K562 (cell line): ENCODE results near the gene LDLR. TPM values are rescaled to one million over a fixed set of nuclear protein-coding genes. Genes with fewer than 3 reads are reported as not detected.

Experiments
- ATAC-seq: fragments of 200-7000 bp; cut with Tn5 transposase; 3 replicates; pipeline ENCODE4 v1.9.1; 2020; ENCODE audit warnings: moderate library complexity
- BruUV-seq: library from RNA; stranded (reverse); fragments of 400-500 nt; replicated peaks from 2 replicates; lab custom pipeline; 2021; lab: Mats Ljungman, UMichigan
- CTCF ChIA-PET: fragments of 300-600 bp; formaldehyde crosslinking; extraction: SDS; loops from one replicate; lab custom pipeline; 2021; ENCODE audit warnings: low intra/inter-chr PET ratio; lab: Yijun Ruan, JAX
- POLR2A ChIA-PET: fragments of 300-600, 350-650 bp; sonication (Branson Sonifier 250); formaldehyde crosslinking; extraction: SDS; loops from one replicate; lab custom pipeline; 2021; ENCODE audit warnings: antibody characterized with exemption, inconsistent platforms; lab: Yijun Ruan, JAX
- DNase-seq, 4 experiments: peaks; one replicate each; pipeline versions ENCODE4 v3.0.0 to v3.0.0-alpha.2; 2011 to 2018; ENCODE audit warnings: low spot score in 3 of 4, mixed read lengths in 3 of 4; ENCODE audit errors: extremely low read depth in 1 of 4
- FAIRE-seq: peaks from 2 replicates; lab custom pipeline; 2011; peaks lifted over from hg19 to GRCh38; lab: Jason Lieb, UNC
- H2AFZ ChIP-seq: 2 replicates; pipeline ENCODE4 v1.6.0; 2011; ENCODE audit warnings: low read depth, low read length, control low read depth, inconsistent platforms
- H3K27ac ChIP-seq: fragments of 200-600 bp; 3 replicates; pipeline ENCODE4 v1.8.0; 2011; ENCODE audit warnings: low read depth, mild to moderate bottlenecking, control low read depth, inconsistent platforms, low read length, moderate library complexity, mixed read lengths; ENCODE audit errors: extremely low read depth
- H3K27me3 ChIP-seq, 2 experiments: fragments of 300-600 bp in 1 of 2; 2 replicates in 1 of 2; 3 replicates in 1 of 2; pipeline versions ENCODE4 v1.6.0 to v1.8.0; 2011; ENCODE audit warnings: inconsistent platforms in 2 of 2, low read length in 2 of 2, mild to moderate bottlenecking in 1 of 2, mixed read lengths in 1 of 2, moderate library complexity in 1 of 2; ENCODE audit not compliant: control insufficient read depth in 2 of 2, insufficient read depth in 2 of 2
- H3K36me3 ChIP-seq: fragments of 300-600 bp; 3 replicates; pipeline ENCODE4 v1.8.0; 2011; ENCODE audit warnings: mild to moderate bottlenecking, low read length, inconsistent platforms; ENCODE audit not compliant: control insufficient read depth, insufficient read depth
- H3K4me1 ChIP-seq, 2 experiments: fragments of 200-600 bp in 1 of 2; replicated peaks in 1 of 2; 2 replicates in 1 of 2; 3 replicates in 1 of 2; pipeline versions ENCODE4 v1.5.1 to v1.8.0; 2011; ENCODE audit warnings: inconsistent platforms in 2 of 2, low read length in 2 of 2, mild to moderate bottlenecking in 1 of 2, mixed read lengths in 1 of 2, moderate library complexity in 1 of 2; ENCODE audit not compliant: control insufficient read depth in 2 of 2, insufficient read depth in 2 of 2
- H3K4me2 ChIP-seq: 2 replicates; pipeline ENCODE4 v1.6.1; 2011; ENCODE audit warnings: low read length, control low read depth, inconsistent platforms, mixed read lengths; ENCODE audit not compliant: insufficient read depth
- H3K4me3 ChIP-seq: fragments of 200-600 bp; sonication (generic), shearing (Covaris generic); 2 replicates; pipeline ENCODE4 v1.5.1; 2016; ENCODE audit warnings: control low read depth, inconsistent platforms
- H3K79me2 ChIP-seq: fragments of 200-600 bp; 3 replicates; pipeline ENCODE4 v1.8.0; 2011; ENCODE audit warnings: low read length, inconsistent platforms; ENCODE audit not compliant: control insufficient read depth, insufficient read depth
- H3K9ac ChIP-seq, 2 experiments: 2 replicates each; pipeline versions ENCODE4 v1.6.0 to v1.6.1; 2011; ENCODE audit warnings: low read depth in 2 of 2, low read length in 2 of 2, control low read depth in 1 of 2, inconsistent platforms in 1 of 2, mild to moderate bottlenecking in 1 of 2, mixed read lengths in 1 of 2; ENCODE audit not compliant: insufficient read depth in 1 of 2
- H3K9me1 ChIP-seq: one replicate; pipeline ENCODE4 v1.6.0; 2011; ENCODE audit warnings: inconsistent platforms, mild to moderate bottlenecking, low read length, moderate library complexity; ENCODE audit not compliant: control insufficient read depth, insufficient read depth
- H3K9me3 ChIP-seq: replicated peaks from 2 replicates; pipeline ENCODE4 v1.5.1; 2011; ENCODE audit warnings: low read depth, low read length, inconsistent platforms; ENCODE audit not compliant: control insufficient read depth, insufficient read depth
- H4K20me1 ChIP-seq: replicated peaks from 2 replicates; pipeline ENCODE4 v1.6.1; 2011; ENCODE audit warnings: low read length, inconsistent platforms, mixed read lengths; ENCODE audit not compliant: control insufficient read depth, insufficient read depth
- CGGBP1 ChIP-seq: fragments of 250-450 bp; sonication (Bioruptor Pico); IDR thresholded peaks from 2 replicates; pipeline ENCODE4 v1.9.0; 2021; ENCODE audit warnings: mild to moderate bottlenecking
- CHD1 ChIP-seq: fragments of 200-600 bp; sonication (generic); IDR thresholded peaks from one replicate; pipeline ENCODE4 v1.6.1; 2012; ENCODE audit warnings: mild to moderate bottlenecking, moderate library complexity, low read length, inconsistent platforms
- FOXP1 ChIP-seq: sonication (generic); formaldehyde crosslinking; IDR thresholded peaks from 2 replicates; pipeline ENCODE4 v1.8.0; 2022; ENCODE audit warnings: mild to moderate bottlenecking, missing genetic modification reagents
- NR2C1 ChIP-seq, 2 experiments: fragments of 450-650 bp; IDR thresholded peaks; 2 replicates each; pipeline ENCODE4 v1.6.1; 2017; ENCODE audit warnings: mild to moderate bottlenecking in 2 of 2, antibody characterized with exemption in 1 of 2, inconsistent platforms in 1 of 2, missing compliant biosample characterization in 1 of 2, missing genetic modification characterization in 1 of 2
- RBBP5 ChIP-seq: fragments of 200-600 bp; sonication (generic); IDR thresholded peaks from 2 replicates; pipeline ENCODE4 v1.6.1; 2012; ENCODE audit warnings: borderline replicate concordance, mild to moderate bottlenecking, low read length, control low read depth, inconsistent platforms; ENCODE audit not compliant: insufficient read depth, poor library complexity, severe bottlenecking
- RBM15 ChIP-seq: fragments of 200-400 bp; formaldehyde crosslinking; IDR thresholded peaks from 2 replicates; pipeline ENCODE4 v1.6.1; 2018; ENCODE audit warnings: mild to moderate bottlenecking, low read length, moderate library complexity; ENCODE audit not compliant: insufficient read depth
- SMC3 ChIP-seq: conservative IDR thresholded peaks from 2 replicates; pipeline ENCODE4 v1.6.1; 2011; ENCODE audit warnings: low read depth, low read length, improper control_type of control experiment; ENCODE audit not compliant: insufficient read depth
- ZBTB7A ChIP-seq: IDR thresholded peaks from 2 replicates; pipeline ENCODE4 v1.6.1; 2011; ENCODE audit warnings: low read depth, mild to moderate bottlenecking, low read length, moderate library complexity, borderline replicate concordance; ENCODE audit not compliant: control insufficient read depth
- ZFP1 ChIP-seq: fragments of 450-650 bp; formaldehyde crosslinking; IDR thresholded peaks from 2 replicates; pipeline ENCODE4 v1.4.0; 2020; ENCODE audit warnings: mild to moderate bottlenecking, mixed read lengths
- ZNF347 ChIP-seq: fragments of 450-650 bp; formaldehyde crosslinking; IDR thresholded peaks from 2 replicates; pipeline ENCODE4 v1.4.0; 2020; ENCODE audit warnings: low read depth, mild to moderate bottlenecking, moderate library complexity
- WGBS: fragments of 100-300 bp; shearing (Covaris generic); methylation state at CpG from one replicate; pipeline ENCODE4 v1.1.6; 2016; ENCODE audit warnings: low coverage, mixed read lengths; ENCODE audit not compliant: insufficient coverage; ENCODE audit errors: missing lambda C conversion rate; 5-methylcytosine and 5-hydroxymethylcytosine counted together
- in situ Hi-C: fragments of 300-500 bp; cut with MboI; formaldehyde crosslinking; loops from 4 replicates; pipeline ENCODE4 v1.15.0; 2018; ENCODE audit warnings: inconsistent platforms, mixed read lengths
- intact Hi-C: fragments of 100-400 bp; cut with micrococcal nuclease; formaldehyde crosslinking; loops from 2 replicates; pipeline ENCODE4 v1.14.2; 2022
- polyA plus RNA-seq, 8 experiments: library from polyadenylated mRNA; depleted of rRNA in 4 of 8; stranded (reverse) in 5 of 8; unstranded in 3 of 8; fragments of >200 nt; fragmentation: Nextera tagmentation in 2 of 8; fragmentation: Illumina TruSeq in 1 of 8; extraction: Ambion mirVana in 2 of 8; extraction: Trizol in 1 of 8; gene quantifications; 2 replicates each; pipeline versions ENCODE4 v1.2.1 to v1.2.3, GENCODE V29; 2011 to 2014; ENCODE audit warnings: inconsistent platforms in 1 of 8, missing spikeins in 1 of 8
- total RNA-seq, 7 experiments: library from RNA; depleted of rRNA in 6 of 7; stranded (reverse); fragments of >200 nt in 6 of 7; fragmentation: Illumina TruSeq in 2 of 7; extraction: Trizol in 2 of 7; gene quantifications; 2 replicates each; pipeline versions ENCODE4 v1.2.1 to v1.2.3, GENCODE V29; 2011 to 2021; ENCODE audit warnings: low replicate concordance in 1 of 7
- TF ChIP-seq, protein P1 (sequence below): fragments of 250-450 bp; sonication (Bioruptor Pico); IDR thresholded peaks from 2 replicates; pipeline ENCODE4 v1.5.1; 2021; ENCODE audit warnings: mild to moderate bottlenecking
- TF ChIP-seq, protein P2 (sequence below): sonication (generic); formaldehyde crosslinking; IDR thresholded peaks from 2 replicates; pipeline ENCODE4 v1.8.0; 2022; ENCODE audit warnings: mild to moderate bottlenecking, missing genetic modification reagents

Gene LDLR
- total and polyA plus RNA-seq, 9 of the 15 experiments (the other 6 are each of a cell fraction or from before 2014, with no cell fraction given) = 19.9 to 114 (median 56.3) TPM

DNA sequence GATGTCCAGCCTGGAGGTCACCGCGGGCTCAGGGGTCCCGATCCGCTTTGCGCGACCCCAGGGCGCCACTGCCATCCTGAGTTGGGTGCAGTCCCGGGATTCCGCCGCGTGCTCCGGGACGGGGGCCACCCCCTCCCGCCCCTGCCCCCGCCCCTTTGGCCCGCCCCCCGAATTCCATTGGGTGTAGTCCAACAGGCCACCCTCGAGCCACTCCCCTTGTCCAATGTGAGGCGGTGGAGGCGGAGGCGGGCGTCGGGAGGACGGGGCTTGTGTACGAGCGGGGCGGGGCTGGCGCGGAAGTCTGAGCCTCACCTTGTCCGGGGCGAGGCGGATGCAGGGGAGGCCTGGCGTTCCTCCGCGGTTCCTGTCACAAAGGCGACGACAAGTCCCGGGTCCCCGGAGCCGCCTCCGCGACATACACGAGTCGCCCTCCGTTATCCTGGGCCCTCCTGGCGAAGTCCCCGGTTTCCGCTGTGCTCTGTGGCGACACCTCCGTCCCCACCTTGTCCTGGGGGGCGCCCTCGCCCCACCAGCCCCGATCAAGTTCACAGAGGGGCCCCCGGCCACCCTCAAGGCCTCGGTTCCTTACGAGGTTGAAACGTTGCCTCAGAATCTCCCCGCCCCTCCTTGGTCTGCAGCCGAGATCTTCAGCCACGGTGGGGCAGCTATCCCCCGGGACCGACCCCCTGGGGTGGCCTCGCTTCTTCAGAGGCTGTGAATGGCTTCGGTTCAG lies 1.2 kb downstream of the LDLR start (continued):
- TF ChIP-seq FOXP1 (CRISPR knock-in tag) (peak; percentile 21; the same call in 1 of the 2 replicates), SMC3 (no peak)

- Histone ChIP-seq H3K36me3 (peaks cover 54% of the 10 kb centered on the region), H3K4me3 (peak overlapping the region; percentile 98), H3K27ac (peak overlapping the region; percentile 81), H3K4me1 (peaks cover 47 to 63% of the 10 kb centered on the region in 2 experiments), H4K20me1 (peaks cover 53% of the 10 kb centered on the region), H3K4me2 (peak overlapping the region; percentile 97), H3K9me3 (no peaks in the 10 kb centered on the region), H3K9me1 (peaks cover 9% of the 10 kb centered on the region), H2AFZ (no peak overlapping the region), H3K79me2 (peaks cover 77% of the 10 kb centered on the region), H3K27me3 (no peaks in the 10 kb centered on the region), H3K9ac (peak overlapping the region; percentile 97 to 99)
- in situ Hi-C loops (no loop called here), intact Hi-C loops (loop anchor here (5.0 kb wide), 1 partner anchor 54 kb away; no protein-coding TSS in a partner anchor)
- FAIRE-seq = no peak
- ATAC-seq = no peak
- DNase-seq = no peak
- POLR2A ChIA-PET = interaction anchor here (0.6 to 6.1 kb wide), 11 partner anchors 10 to 160 kb away, joined by 3 to 54 read pairs (median 5); no protein-coding TSS in a partner anchor
- 2% methylated on average over 11 of the region's 11 CpGs for WGBS
- CTCF ChIA-PET = no interaction called here
- TSS peak; percentile 43 for BruUV-seq
- TF ChIP-seq RBBP5 (no peak), CGGBP1 (CRISPR knock-in tag) (no peak), ZFP1 (CRISPR knock-in tag) (no peak), NR2C1 (IDR thresholded peaks at IDR 0.05) (no peak), NR2C1 (tag; IDR thresholded peaks at IDR 0.05) (no peak), ZNF347 (no peak), CHD1 (peak; percentile 76), ZBTB7A (no peak), RBM15 (no peak)
- TF ChIP-seq, protein P1, sequence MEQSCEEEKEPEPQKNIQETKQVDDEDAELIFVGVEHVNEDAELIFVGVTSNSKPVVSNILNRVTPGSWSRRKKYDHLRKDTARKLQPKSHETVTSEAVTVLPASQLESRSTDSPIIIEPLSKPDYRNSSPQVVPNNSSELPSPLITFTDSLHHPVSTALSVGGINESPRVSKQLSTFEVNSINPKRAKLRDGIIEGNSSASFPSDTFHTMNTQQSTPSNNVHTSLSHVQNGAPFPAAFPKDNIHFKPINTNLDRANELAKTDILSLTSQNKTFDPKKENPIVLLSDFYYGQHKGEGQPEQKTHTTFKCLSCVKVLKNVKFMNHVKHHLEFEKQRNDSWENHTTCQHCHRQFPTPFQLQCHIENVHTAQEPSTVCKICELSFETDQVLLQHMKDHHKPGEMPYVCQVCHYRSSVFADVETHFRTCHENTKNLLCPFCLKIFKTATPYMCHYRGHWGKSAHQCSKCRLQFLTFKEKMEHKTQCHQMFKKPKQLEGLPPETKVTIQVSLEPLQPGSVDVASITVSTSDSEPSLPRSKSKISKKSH (CRISPR knock-in tag) = no peak
- TF ChIP-seq, protein P2, sequence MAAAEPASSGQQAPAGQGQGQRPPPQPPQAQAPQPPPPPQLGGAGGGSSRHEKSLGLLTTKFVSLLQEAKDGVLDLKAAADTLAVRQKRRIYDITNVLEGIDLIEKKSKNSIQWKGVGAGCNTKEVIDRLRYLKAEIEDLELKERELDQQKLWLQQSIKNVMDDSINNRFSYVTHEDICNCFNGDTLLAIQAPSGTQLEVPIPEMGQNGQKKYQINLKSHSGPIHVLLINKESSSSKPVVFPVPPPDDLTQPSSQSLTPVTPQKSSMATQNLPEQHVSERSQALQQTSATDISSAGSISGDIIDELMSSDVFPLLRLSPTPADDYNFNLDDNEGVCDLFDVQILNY = no peak
Measured at GRCh38 chr19:11090997-11091702, 1.9 kb downstream of the LDLR start.
